ENCODE measurements around the gene KITLG.

DNA sequence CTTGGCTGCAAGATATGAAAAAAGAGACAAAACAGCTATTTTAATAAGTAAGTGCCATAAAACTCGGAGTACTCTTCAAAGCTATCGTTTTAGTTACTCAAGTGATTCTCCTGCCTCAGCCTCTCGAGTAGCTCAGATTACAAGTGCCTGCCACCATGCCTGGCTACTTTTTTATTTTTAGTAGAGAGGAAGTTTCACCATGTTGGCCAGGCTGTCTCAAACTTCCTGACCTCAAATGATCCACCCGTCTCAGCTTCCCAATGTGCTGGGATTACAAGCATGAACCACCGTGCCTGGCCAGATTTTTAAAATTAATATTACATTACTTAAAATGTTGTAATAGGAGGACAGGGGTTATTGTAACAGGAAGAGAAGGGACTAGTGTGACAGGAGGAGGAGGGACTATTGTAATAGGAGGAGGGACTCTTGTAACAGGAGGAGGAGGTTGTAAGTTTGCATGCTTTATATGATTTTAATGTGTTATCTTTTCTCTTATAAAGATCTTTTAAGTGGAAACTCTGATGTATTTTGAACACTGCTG lies 61.3 kb downstream of the KITLG start:
- TF ChIP-seq, protein P1, sequence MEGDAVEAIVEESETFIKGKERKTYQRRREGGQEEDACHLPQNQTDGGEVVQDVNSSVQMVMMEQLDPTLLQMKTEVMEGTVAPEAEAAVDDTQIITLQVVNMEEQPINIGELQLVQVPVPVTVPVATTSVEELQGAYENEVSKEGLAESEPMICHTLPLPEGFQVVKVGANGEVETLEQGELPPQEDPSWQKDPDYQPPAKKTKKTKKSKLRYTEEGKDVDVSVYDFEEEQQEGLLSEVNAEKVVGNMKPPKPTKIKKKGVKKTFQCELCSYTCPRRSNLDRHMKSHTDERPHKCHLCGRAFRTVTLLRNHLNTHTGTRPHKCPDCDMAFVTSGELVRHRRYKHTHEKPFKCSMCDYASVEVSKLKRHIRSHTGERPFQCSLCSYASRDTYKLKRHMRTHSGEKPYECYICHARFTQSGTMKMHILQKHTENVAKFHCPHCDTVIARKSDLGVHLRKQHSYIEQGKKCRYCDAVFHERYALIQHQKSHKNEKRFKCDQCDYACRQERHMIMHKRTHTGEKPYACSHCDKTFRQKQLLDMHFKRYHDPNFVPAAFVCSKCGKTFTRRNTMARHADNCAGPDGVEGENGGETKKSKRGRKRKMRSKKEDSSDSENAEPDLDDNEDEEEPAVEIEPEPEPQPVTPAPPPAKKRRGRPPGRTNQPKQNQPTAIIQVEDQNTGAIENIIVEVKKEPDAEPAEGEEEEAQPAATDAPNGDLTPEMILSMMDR (conservative IDR thresholded peaks at IDR 0.05; ENCODE audit: low read depth, low read length): no peak
- TF ChIP-seq EZH2phosphoT487 (IDR thresholded peaks at IDR 0.05; ENCODE audit: borderline replicate concordance, low read length) (no peak), EZH2 (IDR thresholded peaks at IDR 0.05; ENCODE audit: low read length, unreplicated experiment) (no peak)

Measured in PC-3 (cell line).